SK-N-SH (cell line): Measurements from ENCODE around the gene PLPPR2.

Experiments
- CTCF ChIP-seq: fragments of 200-600 bp; sonication (generic); IDR thresholded peaks from 2 replicates; pipeline ENCODE4 v1.6.1; 2017; ENCODE audit warnings: antibody characterized with exemption, mild to moderate bottlenecking, moderate library complexity
- GABPA ChIP-seq: IDR thresholded peaks from 2 replicates; pipeline ENCODE4 v1.4.0; 2012; ENCODE audit warnings: low read depth, mild to moderate bottlenecking
- JUND ChIP-seq: IDR thresholded peaks from 2 replicates; pipeline ENCODE4 v1.4.0; 2012
- POLR2AphosphoS5 ChIP-seq: IDR thresholded peaks from 2 replicates; pipeline ENCODE4 v1.6.1; 2012; ENCODE audit warnings: low read depth, low read length
- RAD21 ChIP-seq: IDR thresholded peaks from 2 replicates; pipeline ENCODE4 v1.6.1; 2012; ENCODE audit warnings: mild to moderate bottlenecking, low read length
- TEAD4 ChIP-seq: IDR thresholded peaks from 2 replicates; pipeline ENCODE4 v1.4.0; 2012; ENCODE audit warnings: mild to moderate bottlenecking, borderline replicate concordance; ENCODE audit not compliant: insufficient read depth
- YY1 ChIP-seq: IDR thresholded peaks from 2 replicates; pipeline ENCODE4 v1.4.0; 2012; ENCODE audit warnings: low read depth, mild to moderate bottlenecking
- TF ChIP-seq, protein P1 (sequence below): fragments of 150-350 bp; IDR thresholded peaks from 2 replicates; pipeline ENCODE4 v1.6.1; 2017; ENCODE audit warnings: antibody characterized with exemption, low read length, low read depth, borderline replicate concordance

DNA sequence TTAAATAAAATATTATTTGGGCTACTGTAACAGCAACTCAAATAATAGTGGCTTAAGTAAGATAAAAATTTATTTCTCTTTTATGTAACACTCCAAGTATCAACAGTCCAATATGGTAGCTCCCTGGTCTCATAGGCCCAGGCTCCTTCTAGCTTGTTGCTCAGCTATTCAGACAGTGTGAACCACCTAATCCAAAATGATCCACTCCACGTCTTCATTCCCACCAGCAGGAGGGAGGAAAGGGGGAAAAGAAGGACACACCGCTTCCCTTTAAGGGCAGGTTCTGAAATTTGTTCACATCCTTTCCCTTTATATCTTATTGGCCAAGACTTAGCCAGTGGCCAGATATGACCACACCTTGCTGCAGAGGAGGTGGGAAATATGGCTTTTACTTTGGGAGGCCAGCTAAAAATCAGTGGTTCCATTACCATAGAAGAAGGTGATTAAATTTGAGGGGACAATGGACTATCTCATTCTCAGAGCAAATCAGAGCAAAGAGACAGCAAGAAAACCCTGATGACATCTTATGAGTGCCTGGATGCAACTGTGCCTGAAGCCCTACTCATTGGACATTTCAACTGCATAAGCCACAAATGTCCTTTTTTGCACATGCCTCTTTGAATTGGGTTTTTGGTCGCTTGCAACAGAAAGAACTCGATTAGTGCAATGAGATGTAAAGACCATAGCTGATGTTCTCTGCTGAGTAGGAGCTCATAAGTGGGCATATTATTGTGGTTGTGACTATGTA lies 35.9 kb downstream of the PLPPR2 start:
- no peak for TF ChIP-seq CTCF
- TF ChIP-seq JUND: no peak
- TF ChIP-seq POLR2AphosphoS5: no peak
- TF ChIP-seq RAD21: no peak
- TF ChIP-seq YY1: no peak
- TF ChIP-seq, protein P1, sequence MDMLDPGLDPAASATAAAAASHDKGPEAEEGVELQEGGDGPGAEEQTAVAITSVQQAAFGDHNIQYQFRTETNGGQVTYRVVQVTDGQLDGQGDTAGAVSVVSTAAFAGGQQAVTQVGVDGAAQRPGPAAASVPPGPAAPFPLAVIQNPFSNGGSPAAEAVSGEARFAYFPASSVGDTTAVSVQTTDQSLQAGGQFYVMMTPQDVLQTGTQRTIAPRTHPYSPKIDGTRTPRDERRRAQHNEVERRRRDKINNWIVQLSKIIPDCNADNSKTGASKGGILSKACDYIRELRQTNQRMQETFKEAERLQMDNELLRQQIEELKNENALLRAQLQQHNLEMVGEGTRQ: no peak
- TF ChIP-seq TEAD4: no peak
- no peak for TF ChIP-seq GABPA
